H1 (cell line): ENCODE results near the gene PEAK1. TPM values are rescaled to one million over a fixed set of nuclear protein-coding genes. Genes with fewer than 3 reads are reported as not detected.

ENCODE experiments used
- CTCF ChIA-PET: fragments of 300-600 bp; sonication (Branson Sonifier 250); formaldehyde crosslinking; loops from one replicate; lab custom pipeline; 2021; ENCODE audit not compliant: partially characterized antibody; lab: Charles Lee
- POLR2A ChIA-PET: fragments of 300-600 bp; sonication (Branson Sonifier 250); formaldehyde crosslinking; loops from one replicate; lab custom pipeline; 2021; ENCODE audit warnings: inconsistent platforms; ENCODE audit not compliant: partially characterized antibody; lab: Charles Lee
- DNase-seq, 2 experiments: peaks; one replicate each; pipeline versions ENCODE4 v3.0.0 to v3.0.0-alpha.2; 2010 to 2022; ENCODE audit warnings: low spot score in 2 of 2, low read depth in 1 of 2, mixed read lengths in 1 of 2
- FAIRE-seq: peaks from 2 replicates; lab custom pipeline; 2011; peaks lifted over from hg19 to GRCh38; lab: Jason Lieb, UNC
- H2AFZ ChIP-seq: 2 replicates; pipeline ENCODE4 v1.8.1; 2012; ENCODE audit warnings: low read length, inconsistent platforms
- H2AK5ac ChIP-seq: 2 replicates; pipeline ENCODE4 v1.6.1; 2013; ENCODE audit warnings: low read depth, low read length
- H2BK120ac ChIP-seq: replicated peaks from 2 replicates; pipeline ENCODE3; 2013; ENCODE audit warnings: low read depth, low read length, inconsistent platforms
- H2BK12ac ChIP-seq: 2 replicates; pipeline ENCODE4 v1.6.1; 2013; ENCODE audit warnings: low read depth, low read length
- H2BK15ac ChIP-seq: 2 replicates; pipeline ENCODE4 v1.6.1; 2013; ENCODE audit warnings: low read length
- H2BK20ac ChIP-seq: 2 replicates; pipeline ENCODE4 v1.6.1; 2013; ENCODE audit warnings: low read length
- H2BK5ac ChIP-seq: 2 replicates; pipeline ENCODE4 v1.6.1; 2013; ENCODE audit warnings: low read depth, low read length
- H3K14ac ChIP-seq: 2 replicates; pipeline ENCODE4 v1.6.1; 2013; ENCODE audit warnings: inconsistent platforms; ENCODE audit not compliant: insufficient read length
- H3K18ac ChIP-seq: 2 replicates; pipeline ENCODE4 v1.6.1; 2013; ENCODE audit warnings: low read length; ENCODE audit errors: extremely low read depth
- H3K23ac ChIP-seq: 2 replicates; pipeline ENCODE4 v1.6.1; 2013; ENCODE audit warnings: inconsistent platforms; ENCODE audit not compliant: insufficient read length
- H3K23me2 ChIP-seq: 2 replicates; pipeline ENCODE4 v1.6.1; 2013; ENCODE audit warnings: low read depth, low read length
- H3K27ac ChIP-seq: 2 replicates; pipeline ENCODE4 v1.6.1; 2011; ENCODE audit warnings: low read depth, low read length, inconsistent platforms
- H3K27me3 ChIP-seq, 4 experiments: replicated peaks in 1 of 4; 1 replicate in 1 of 4; 2 replicates in 3 of 4; pipeline versions ENCODE4 v1.6.1 to v1.8.1; 2011 to 2013; ENCODE audit warnings: low read length in 3 of 4, mild to moderate bottlenecking in 3 of 4, inconsistent platforms in 2 of 4, mixed read lengths in 2 of 4, moderate library complexity in 1 of 4; ENCODE audit not compliant: control insufficient read depth in 3 of 4, insufficient read depth in 3 of 4; ENCODE audit errors: extremely low read depth in 1 of 4
- H3K36me3 ChIP-seq, 4 experiments: 2 replicates each; pipeline versions ENCODE4 v1.6.1 to v1.8.1; 2011 to 2013; ENCODE audit warnings: mild to moderate bottlenecking in 4 of 4, low read length in 3 of 4, moderate library complexity in 2 of 4, control low read depth in 1 of 4, inconsistent platforms in 1 of 4; ENCODE audit not compliant: insufficient read depth in 4 of 4, control insufficient read depth in 2 of 4
- H3K4ac ChIP-seq: replicated peaks from 2 replicates; pipeline ENCODE3; 2013; ENCODE audit warnings: low read length, low read depth, mixed read lengths, inconsistent platforms; ENCODE audit not compliant: insufficient read length
- H3K4me1 ChIP-seq, 4 experiments: replicated peaks in 1 of 4; 1 replicate in 1 of 4; 2 replicates in 3 of 4; pipeline versions ENCODE4 v1.6.1 to v1.8.1; 2011 to 2013; ENCODE audit warnings: low read length in 3 of 4, inconsistent platforms in 2 of 4, mixed read lengths in 1 of 4; ENCODE audit not compliant: insufficient read depth in 4 of 4, control insufficient read depth in 3 of 4
- H3K4me2 ChIP-seq, 2 experiments: 2 replicates each; pipeline versions ENCODE4 v1.6.1 to v1.8.1; 2011 to 2013; ENCODE audit warnings: low read depth in 2 of 2, low read length in 2 of 2, control low read depth in 1 of 2, inconsistent platforms in 1 of 2, mild to moderate bottlenecking in 1 of 2; ENCODE audit not compliant: insufficient read depth in 1 of 2
- H3K4me3 ChIP-seq, 4 experiments: fragments of 200-600, 300-600 bp in 1 of 4; sonication (generic), shearing (Covaris generic), sonication (Bioruptor Twin) in 1 of 4; 2 replicates each; pipeline versions ENCODE4 v1.5.1 to v1.8.1; 2011 to 2016; ENCODE audit warnings: low read length in 4 of 4, low read depth in 3 of 4, control low read depth in 2 of 4, inconsistent platforms in 2 of 4, mild to moderate bottlenecking in 2 of 4, mixed read lengths in 1 of 4, moderate library complexity in 1 of 4; ENCODE audit not compliant: insufficient read depth in 2 of 4; ENCODE audit errors: extremely low read depth in 1 of 4
- H3K56ac ChIP-seq: replicated peaks from 2 replicates; pipeline ENCODE3; 2013; ENCODE audit warnings: low read depth, mild to moderate bottlenecking, mixed read lengths, low read length, inconsistent platforms; ENCODE audit not compliant: insufficient read length
- H3K79me1 ChIP-seq: 2 replicates; pipeline ENCODE4 v1.6.1; 2013; ENCODE audit warnings: low read depth, low read length, control low read depth
- H3K79me2 ChIP-seq, 2 experiments: 2 replicates each; pipeline versions ENCODE4 v1.6.1 to v1.8.1; 2012 to 2013; ENCODE audit warnings: low read length in 2 of 2, mild to moderate bottlenecking in 2 of 2, inconsistent platforms in 1 of 2; ENCODE audit not compliant: insufficient read depth in 2 of 2, control insufficient read depth in 1 of 2
- H3K9ac ChIP-seq, 4 experiments: replicated peaks in 1 of 4; 1 replicate in 1 of 4; 2 replicates in 3 of 4; pipeline versions ENCODE4 v1.6.1 to v1.8.1; 2011 to 2013; ENCODE audit warnings: low read depth in 3 of 4, low read length in 3 of 4, control low read depth in 2 of 4, mild to moderate bottlenecking in 2 of 4, moderate library complexity in 2 of 4, inconsistent platforms in 1 of 4; ENCODE audit errors: extremely low read depth in 1 of 4
- H3K9me3 ChIP-seq, 2 experiments: 2 replicates each; pipeline versions ENCODE4 v1.6.1 to v1.8.1; 2012 to 2013; ENCODE audit warnings: mild to moderate bottlenecking in 2 of 2, moderate library complexity in 2 of 2, control low read depth in 1 of 2, inconsistent platforms in 1 of 2, low read depth in 1 of 2, low read length in 1 of 2, mixed read lengths in 1 of 2; ENCODE audit not compliant: insufficient read depth in 2 of 2
- H4K20me1 ChIP-seq, 2 experiments: replicated peaks in 1 of 2; 2 replicates each; pipeline versions ENCODE3 to v1.8.1; 2011 to 2013; ENCODE audit warnings: inconsistent platforms in 2 of 2, low read length in 2 of 2, mild to moderate bottlenecking in 1 of 2; ENCODE audit not compliant: insufficient read depth in 2 of 2, control insufficient read depth in 1 of 2
- H4K5ac ChIP-seq: 2 replicates; pipeline ENCODE4 v1.6.1; 2013; ENCODE audit warnings: low read length, low read depth, mixed read lengths, inconsistent platforms; ENCODE audit not compliant: insufficient read length
- H4K8ac ChIP-seq: 2 replicates; pipeline ENCODE4 v1.8.0; 2013; ENCODE audit warnings: mild to moderate bottlenecking, moderate library complexity, low read length, inconsistent platforms; ENCODE audit not compliant: insufficient read depth; ENCODE audit errors: extremely low read depth
- H4K91ac ChIP-seq: replicated peaks from 2 replicates; pipeline ENCODE3; 2013; ENCODE audit warnings: low read length, mixed read lengths, inconsistent platforms; ENCODE audit not compliant: insufficient read length
- CBX8 ChIP-seq: fragments of 300-800, 300-1000 bp; sonication (generic); IDR thresholded peaks from 2 replicates; pipeline ENCODE4 v1.7.1; 2016; ENCODE audit warnings: low read depth, low read length, borderline replicate concordance
- HDAC6 ChIP-seq: IDR thresholded peaks from one replicate; pipeline ENCODE4 v1.7.1; 2012; ENCODE audit warnings: low read depth, mild to moderate bottlenecking, inconsistent platforms, low read length, moderate library complexity
- JUN ChIP-seq: IDR thresholded peaks from 2 replicates; pipeline ENCODE4 v1.6.1; 2011; ENCODE audit warnings: low read depth, mild to moderate bottlenecking, improper control_type of control experiment, low read length
- MAFK ChIP-seq: IDR thresholded peaks from 2 replicates; pipeline ENCODE4 v1.6.1; 2012; ENCODE audit warnings: low read depth, mild to moderate bottlenecking, improper control_type of control experiment, low read length
- NRF1 ChIP-seq: IDR thresholded peaks from 2 replicates; pipeline ENCODE4 v1.6.1; 2011; ENCODE audit warnings: mild to moderate bottlenecking, low read depth, low read length, improper control_type of control experiment
- RAD21 ChIP-seq, 2 experiments: IDR thresholded peaks in 1 of 2; conservative IDR thresholded peaks in 1 of 2; 2 replicates each; pipeline ENCODE4 v1.6.1; 2011; ENCODE audit warnings: low read depth in 2 of 2, low read length in 2 of 2, improper control_type of control experiment in 1 of 2, inconsistent platforms in 1 of 2, mild to moderate bottlenecking in 1 of 2, moderate library complexity in 1 of 2
- SAP30 ChIP-seq: fragments of 300-600 bp; sonication (generic); IDR thresholded peaks from 2 replicates; pipeline ENCODE4 v1.7.1; 2012; ENCODE audit warnings: low read length, moderate library complexity, mild to moderate bottlenecking, inconsistent platforms; ENCODE audit not compliant: insufficient read depth, insufficient replicate concordance
- TAF1 ChIP-seq: IDR thresholded peaks from 2 replicates; pipeline ENCODE4 v1.6.1; 2011; ENCODE audit warnings: mild to moderate bottlenecking, low read depth, low read length
- YY1 ChIP-seq: IDR thresholded peaks from 2 replicates; pipeline ENCODE4 v1.6.1; 2011; ENCODE audit warnings: low read depth, mild to moderate bottlenecking, low read length
- WGBS, 2 experiments: shearing (Covaris generic) in 1 of 2; methylation state at CpG; one replicate each; pipeline versions ENCODE4 v1.1.6 to v1.1.7; 2013 to 2015; ENCODE audit warnings: low lambda C conversion rate in 2 of 2, mixed read lengths in 2 of 2, inconsistent platforms in 1 of 2, low coverage in 1 of 2, missing lambda C conversion rate in 1 of 2; ENCODE audit not compliant: insufficient replicate concordance in 2 of 2, insufficient coverage in 1 of 2, insufficient read length in 1 of 2; ENCODE audit errors: extremely low coverage in 1 of 2, missing lambda C conversion rate in 1 of 2; 5-methylcytosine and 5-hydroxymethylcytosine counted together
- polyA plus RNA-seq, 7 experiments: library from polyadenylated mRNA; depleted of rRNA in 3 of 7; stranded (reverse) in 5 of 7; unstranded in 2 of 7; fragments of >200 nt in 5 of 7; fragments of 200-250 nt in 2 of 7; gene quantifications; 1 replicate in 5 of 7; 2 replicates in 1 of 7; 4 replicates in 1 of 7; pipeline versions ENCODE4 v1.2.1 to v1.2.3, GENCODE V29; 2011 to 2013; ENCODE audit warnings: missing spikeins in 2 of 7, mixed read lengths in 2 of 7
- total RNA-seq: library from RNA; stranded (reverse); fragmentation: NEBNext Ultra II Directional; extraction: Animal tissue kit (Norgen Biotek cat#: 25700); gene quantifications from 2 replicates; pipeline ENCODE4 v1.2.1, GENCODE V29; 2021

PEAK1 gene
- total and polyA plus RNA-seq, 2 of the 8 experiments (the other 6 are each of a cell fraction or from before 2014, with no cell fraction given), result 8.8 to 44.8 TPM

GRCh38 chr15:77145370-77145769 is 274.5 kb downstream of the PEAK1 start:
- H3K36me3 ChIP-seq, result peaks cover 0 to 7% (median 1%) of the 10 kb centered on the region in 4 experiments; a peak in 2 of 8 replicates
- H3K18ac ChIP-seq, result no peak overlapping the region
- H2BK15ac ChIP-seq, result no peak overlapping the region
- H2BK120ac ChIP-seq, result no peak overlapping the region
- no peak overlapping the region for H4K5ac ChIP-seq
- no peak overlapping the region for H4K91ac ChIP-seq
- no peak overlapping the region for H2BK5ac ChIP-seq
- no peak overlapping the region for H3K4me3 ChIP-seq
- H2BK20ac ChIP-seq, result no peak overlapping the region
- no peak for FAIRE-seq
- no peaks in the 10 kb centered on the region for H4K20me1 ChIP-seq
- H2AFZ ChIP-seq, result no peak overlapping the region
- H3K9me3 ChIP-seq, result peaks cover 0 to 4% of the 10 kb centered on the region in 2 experiments; a peak in 2 of 4 replicates
- no peaks in the 10 kb centered on the region; the same call in 1 of the 2 replicates for H3K79me1 ChIP-seq
- H3K4ac ChIP-seq, result no peak overlapping the region
- WGBS, 2 experiments, result 100% methylated on average over 1 of the region's 1 CpG; no CpG with 5 or more reads in 1 of the 2 experiments
- H3K4me2 ChIP-seq, result no peak overlapping the region
- H3K27me3 ChIP-seq, result no peaks in the 10 kb centered on the region
- peaks cover 0 to 2% (median 0%) of the 10 kb centered on the region in 4 experiments; a peak in 1 of 7 replicates for H3K4me1 ChIP-seq
- POLR2A ChIA-PET, result interaction anchor here (0.5 to 1.1 kb wide), 2 partner anchors 38 to 664 kb away, joined by 3 read pairs; no protein-coding TSS in a partner anchor
- TF ChIP-seq HDAC6 (no peak), YY1 (no peak), CBX8 (no peak), SAP30 (no peak), NRF1 (no peak), JUN (no peak), TAF1 (no peak), RAD21 (IDR thresholded peaks at IDR 0.05 in 1 of 2, conservative IDR thresholded peaks at IDR 0.05 in 1 of 2; ENCODE audit: low read depth in 2 of 2, low read length in 2 of 2) (no peak), MAFK (no peak)
- H3K23me2 ChIP-seq, result no peaks in the 10 kb centered on the region
- H2BK12ac ChIP-seq, result no peak overlapping the region
- no peak overlapping the region for H2AK5ac ChIP-seq
- no peak overlapping the region for H4K8ac ChIP-seq
- no peak overlapping the region for H3K14ac ChIP-seq
- no peak overlapping the region for H3K27ac ChIP-seq
- H3K79me2 ChIP-seq, result no peaks in the 10 kb centered on the region
- no peak overlapping the region for H3K56ac ChIP-seq
- no peak overlapping the region for H3K23ac ChIP-seq
- CTCF ChIA-PET, result interaction anchor here (1.6 kb wide), 1 partner anchor 27 kb away, joined by 4 read pairs; no protein-coding TSS in a partner anchor
- no peak for DNase-seq
- no peak overlapping the region for H3K9ac ChIP-seq
